ENCODE measurements around the gene UGDH.
"Not testable (repeated sequence)": the region's sequence is repeated elsewhere in the genome, so short reads cannot be mapped to it uniquely, and the experiment has no call there.

Gene UGDH

GRCh38 chr4:39486221-39486804 is 40.9 kb downstream of the UGDH start:
- no peak for DNase-seq

DNA sequence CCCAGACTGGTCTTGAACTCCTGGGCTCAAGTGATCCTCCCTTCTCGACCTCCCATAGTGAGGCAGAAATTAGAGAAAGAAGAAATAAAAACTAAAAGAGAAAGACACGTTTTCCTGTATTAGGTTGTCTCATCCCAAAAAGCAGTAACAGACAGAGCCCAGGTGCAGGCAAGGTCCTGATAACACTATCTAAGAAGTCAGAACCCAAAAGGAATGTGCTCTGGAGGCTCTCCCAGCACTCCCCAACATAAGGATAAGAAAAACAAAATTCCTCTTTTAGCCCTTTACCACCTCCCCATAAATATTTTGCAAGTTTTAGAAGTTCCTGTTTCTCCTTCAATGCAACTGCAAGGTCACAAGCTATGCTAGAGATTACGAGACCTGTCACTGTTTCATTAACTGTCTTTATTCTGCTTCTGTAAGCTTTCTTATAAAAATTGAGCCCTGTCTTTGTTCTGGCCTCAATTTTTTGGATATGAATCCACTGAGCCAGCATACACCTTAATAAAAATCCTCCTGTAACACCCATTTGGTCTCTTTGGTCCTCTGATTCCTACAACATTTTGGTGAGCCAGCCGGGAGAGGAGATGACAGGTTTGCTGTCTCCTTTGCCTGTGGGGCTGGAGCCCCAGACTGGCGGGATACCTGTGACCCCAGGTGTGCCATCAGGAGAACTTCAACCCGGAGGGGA is 42.5 kb downstream of the UGDH start:
- no peak for DNase-seq

- no peak for DNase-seq
Observed at GRCh38 chr4:39480902-39481695, 46.1 kb downstream of the UGDH start.

DNA sequence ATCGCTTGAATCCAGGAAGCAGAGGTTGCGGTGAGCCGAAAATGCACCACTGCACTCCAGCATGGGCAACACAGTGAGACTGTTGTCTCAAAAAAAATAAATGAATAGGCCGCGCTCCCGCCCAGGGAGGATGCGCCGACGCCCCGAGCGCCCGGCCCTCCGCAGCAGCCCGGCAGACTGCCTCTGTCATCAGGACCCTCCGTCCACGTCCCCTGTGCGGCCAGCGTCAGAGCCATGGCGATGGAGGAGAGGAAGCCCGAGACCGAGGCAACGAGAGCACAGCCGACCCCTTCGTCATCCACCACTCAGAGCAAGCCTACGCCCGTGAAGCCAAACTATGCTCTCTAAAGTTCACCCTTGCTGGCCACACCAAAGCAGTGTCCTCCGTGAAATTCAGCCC is 47.0 kb downstream of the UGDH start:
- DNase-seq: no peak

GRCh38 chr4:39476187-39476895 is 50.9 kb downstream of the UGDH start:
- no peak for DNase-seq

DNA sequence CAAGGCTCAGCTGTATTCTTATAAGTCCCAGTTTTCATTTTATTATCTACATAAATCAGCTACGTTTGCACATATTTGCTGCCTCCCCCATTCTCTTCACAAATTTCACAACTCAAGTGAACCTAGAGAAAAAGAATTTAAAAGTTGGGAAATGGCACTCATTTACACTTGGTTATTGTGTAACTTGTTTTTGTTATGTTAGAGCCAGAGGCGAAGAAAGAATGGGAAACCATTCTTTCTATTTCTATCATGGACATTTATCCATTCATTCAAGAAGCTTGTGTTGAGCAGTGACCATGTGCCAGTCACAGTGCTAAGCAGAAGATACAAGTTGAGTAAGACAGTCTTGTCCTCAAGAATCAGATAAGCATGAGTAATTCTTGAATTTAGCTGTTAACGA is 54.8 kb downstream of the UGDH start:
- DNase-seq: no peak

DNA sequence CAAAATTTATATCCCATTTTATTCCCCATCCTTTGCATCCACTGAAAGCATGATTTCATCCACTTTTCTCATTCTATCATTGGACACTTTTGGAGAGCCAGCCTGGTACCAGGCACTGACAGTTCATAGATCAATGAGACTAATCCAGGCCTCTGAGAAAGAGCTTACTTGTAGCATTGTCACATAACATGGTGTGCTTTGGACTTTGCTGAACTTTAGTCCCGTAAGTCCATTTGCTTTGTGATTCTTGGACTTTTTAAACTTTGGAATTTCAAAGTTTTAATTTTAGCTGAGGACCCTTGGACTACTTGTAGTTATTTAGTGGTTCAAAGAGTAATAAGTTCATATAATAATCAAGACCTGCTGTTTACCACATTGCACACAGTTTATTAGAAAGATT is 56.8 kb downstream of the UGDH start:
- DNase-seq: no peak

DNA sequence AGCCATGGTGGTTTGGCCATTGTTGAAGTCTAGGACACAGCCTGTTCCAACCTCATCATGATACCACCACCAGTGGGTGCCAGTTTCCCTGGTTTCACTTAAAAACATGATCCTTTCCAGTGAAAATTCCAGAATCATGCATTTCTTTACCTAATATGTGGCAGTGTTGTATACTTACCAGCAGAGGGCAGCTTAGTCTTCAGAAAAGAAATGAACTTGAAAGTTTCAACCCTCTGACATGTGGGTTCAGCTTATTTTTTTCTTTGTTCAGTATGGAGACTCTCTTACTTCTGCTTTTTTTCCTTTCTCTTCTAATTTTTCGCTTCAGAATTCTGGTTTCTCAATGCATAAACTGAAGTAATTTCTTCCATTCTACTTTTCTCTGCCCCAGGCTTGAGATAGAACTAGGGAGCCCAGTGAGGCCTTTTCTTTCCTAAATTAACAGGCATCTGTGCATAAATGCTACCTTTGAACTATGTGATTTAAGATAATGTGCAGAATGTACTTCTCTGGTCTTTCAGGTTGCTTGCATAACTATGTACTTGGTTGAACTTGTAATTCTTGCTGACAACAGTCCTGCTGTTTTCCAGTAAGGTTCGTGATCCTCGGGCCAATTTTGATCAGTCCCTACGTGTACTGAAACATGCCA is 57.7 kb downstream of the UGDH start:
- DNase-seq: peak; percentile 72

DNA sequence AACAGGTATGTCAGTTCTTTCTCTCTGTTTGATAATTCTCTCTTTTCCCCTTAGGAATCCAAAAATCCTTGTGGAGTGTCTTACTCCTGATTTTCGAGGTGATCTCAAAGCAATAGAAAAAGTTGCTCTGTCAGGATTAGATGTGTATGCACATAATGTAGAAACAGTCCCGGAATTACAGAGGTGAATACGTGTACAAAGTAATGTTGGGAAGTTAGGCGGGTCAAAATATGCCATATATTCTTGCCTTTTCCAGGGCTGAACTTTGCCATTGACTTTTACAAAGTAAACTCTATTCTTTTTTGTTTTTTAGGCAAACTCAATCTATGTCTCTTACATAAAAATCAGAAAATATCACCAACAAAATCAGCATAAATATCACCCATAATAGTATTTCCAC is 59.8 kb downstream of the UGDH start:
- DNase-seq: no peak

DNA sequence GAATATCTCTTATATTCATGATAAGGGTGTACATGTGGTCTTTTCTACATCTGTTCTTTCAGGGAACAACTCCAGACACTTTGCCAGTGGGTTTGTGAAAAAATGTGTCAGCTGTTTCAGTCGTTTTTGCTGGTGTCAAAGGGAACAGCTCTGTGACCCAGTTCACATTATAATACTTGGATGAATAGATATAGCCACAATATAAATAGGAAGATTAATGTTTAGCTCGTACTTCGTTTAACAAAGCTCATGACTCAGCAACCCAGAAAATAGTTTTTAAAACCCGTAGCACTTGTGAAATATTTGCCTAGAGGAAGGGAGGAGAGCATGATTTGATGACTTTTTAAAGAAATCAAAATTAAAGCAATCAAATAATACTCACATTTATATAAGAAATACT is 60.5 kb downstream of the UGDH start:
- no peak for DNase-seq

- no peak for DNase-seq
Observed at GRCh38 chr4:39464886-39465501, 62.2 kb downstream of the UGDH start.

DNA sequence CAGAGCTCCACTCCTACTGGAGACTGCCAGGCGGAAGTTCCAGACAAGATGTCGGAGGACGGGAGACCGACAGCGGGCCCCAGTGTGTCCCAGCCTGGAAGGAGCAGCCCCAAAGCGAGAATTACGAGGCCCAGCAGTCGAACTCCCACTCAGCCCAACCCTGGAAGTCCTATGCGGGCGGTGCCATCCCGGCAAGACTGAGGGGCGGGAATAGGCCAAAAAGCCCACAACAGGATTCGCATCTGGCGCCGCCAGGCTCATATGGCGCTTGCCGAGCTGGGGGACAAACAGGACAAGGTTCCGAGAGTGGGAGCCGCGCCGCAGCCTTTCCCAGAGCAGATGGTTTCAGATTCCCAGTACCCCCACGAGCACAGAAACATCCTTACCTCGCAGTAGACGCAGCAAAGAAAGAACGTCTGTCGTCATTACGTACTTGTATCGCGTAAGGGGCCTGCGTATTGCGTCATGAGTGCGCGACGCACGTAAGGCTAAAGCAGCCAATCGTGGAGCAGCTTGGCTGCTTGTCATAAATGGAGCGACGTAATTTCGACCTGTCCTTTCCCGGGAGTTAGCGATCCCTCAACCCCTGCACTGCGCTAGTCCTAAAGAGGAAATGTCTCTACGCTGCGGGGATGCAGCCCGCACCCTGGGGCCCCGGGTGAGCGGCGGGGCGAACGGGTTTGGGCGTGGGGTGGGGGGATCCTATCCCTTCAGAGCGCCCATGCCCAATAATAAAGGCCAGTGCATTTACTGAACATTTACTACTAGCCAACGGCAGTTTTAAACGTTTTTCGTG is 68.5 kb downstream of the UGDH start, which contains the start of the genes LIAS and RPL9:
Gene LIAS (plus strand): TSS at position 552 of the 796 bp plus-strand sequence. CDS start 62 bp downstream, at position 614.
Gene RPL9 (minus strand): TSS at position 418 of the 796 bp plus-strand sequence. CDS start 483 bp downstream, outside the sequence.
- peak; percentile 97 for DNase-seq

DNA sequence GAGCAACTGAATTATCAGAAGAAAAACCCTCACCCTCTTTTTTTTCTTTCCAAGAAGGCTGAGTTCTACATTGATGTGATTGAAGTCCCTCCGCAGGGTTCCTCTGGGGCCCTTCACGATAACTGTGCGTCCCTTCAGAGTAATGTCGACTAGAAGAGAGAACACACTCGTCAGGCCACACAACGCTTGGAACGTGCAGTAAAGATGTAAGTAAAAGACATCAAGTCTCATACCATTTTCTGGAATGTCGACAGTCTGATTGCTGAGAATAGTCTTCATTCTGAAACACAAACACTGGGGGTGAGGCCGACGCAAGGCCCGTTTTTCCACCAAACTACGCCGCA is 69.1 kb downstream of the UGDH start:
- DNase-seq: not testable (repeated sequence)

DNA sequence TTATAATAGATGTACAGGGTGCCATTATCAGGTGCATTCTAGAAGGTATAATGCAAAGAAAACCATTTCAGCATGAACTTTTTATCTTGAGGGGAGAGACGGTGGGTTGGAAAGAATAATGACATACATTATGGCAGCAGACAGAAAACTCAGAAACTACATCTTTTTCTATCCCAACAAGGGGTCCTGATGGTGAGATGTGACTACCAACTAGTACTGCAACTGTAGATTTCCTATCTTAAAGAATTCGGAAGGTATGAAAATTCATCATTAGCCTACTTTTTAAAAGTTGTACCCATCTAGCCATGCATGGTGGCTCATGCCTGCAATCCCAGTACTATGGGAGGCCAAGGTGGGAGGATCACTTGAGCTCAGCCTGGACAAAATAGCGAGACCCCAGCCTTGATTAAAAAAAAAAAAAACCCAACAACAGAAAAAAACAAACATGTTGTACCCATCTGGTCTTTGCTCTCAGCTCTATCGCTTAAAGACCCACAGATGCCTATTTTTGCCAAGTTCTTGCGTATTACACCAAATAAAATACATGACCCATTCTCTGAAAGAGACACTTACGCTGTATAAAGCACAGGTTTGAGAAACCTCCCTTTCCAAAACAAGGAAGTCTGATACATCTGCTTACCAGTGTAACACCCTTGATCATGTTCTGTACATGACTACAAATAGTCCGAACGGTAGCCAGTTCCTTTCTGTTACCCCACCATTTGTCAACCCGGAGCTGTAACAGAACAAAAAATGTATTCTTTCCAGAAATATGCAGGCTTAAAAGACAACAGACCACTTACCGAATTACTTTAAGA is 70.1 kb downstream of the UGDH start:
- no peak for DNase-seq

- no peak for DNase-seq
Observed at GRCh38 chr4:39455486-39455885, 71.8 kb downstream of the UGDH start.

DNA sequence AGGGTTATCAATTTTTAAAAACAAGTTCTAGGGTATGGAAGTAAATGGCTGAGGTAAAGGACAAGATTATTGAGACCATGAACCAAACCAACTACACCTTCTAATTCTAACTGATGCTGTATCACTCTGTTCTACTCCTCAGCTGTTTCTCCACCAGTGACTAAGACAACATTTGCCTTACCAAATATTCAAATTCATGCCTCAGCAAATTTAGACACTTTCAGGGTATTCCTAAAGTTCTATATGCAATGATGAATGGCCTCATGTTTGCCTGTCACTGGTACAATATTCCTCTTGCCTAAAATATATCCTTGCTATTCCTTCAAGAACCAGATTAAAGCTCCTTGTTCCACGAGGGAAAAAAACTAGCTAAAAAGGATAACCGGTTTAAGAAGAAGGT is 73.5 kb downstream of the UGDH start:
- DNase-seq: no peak

DNA sequence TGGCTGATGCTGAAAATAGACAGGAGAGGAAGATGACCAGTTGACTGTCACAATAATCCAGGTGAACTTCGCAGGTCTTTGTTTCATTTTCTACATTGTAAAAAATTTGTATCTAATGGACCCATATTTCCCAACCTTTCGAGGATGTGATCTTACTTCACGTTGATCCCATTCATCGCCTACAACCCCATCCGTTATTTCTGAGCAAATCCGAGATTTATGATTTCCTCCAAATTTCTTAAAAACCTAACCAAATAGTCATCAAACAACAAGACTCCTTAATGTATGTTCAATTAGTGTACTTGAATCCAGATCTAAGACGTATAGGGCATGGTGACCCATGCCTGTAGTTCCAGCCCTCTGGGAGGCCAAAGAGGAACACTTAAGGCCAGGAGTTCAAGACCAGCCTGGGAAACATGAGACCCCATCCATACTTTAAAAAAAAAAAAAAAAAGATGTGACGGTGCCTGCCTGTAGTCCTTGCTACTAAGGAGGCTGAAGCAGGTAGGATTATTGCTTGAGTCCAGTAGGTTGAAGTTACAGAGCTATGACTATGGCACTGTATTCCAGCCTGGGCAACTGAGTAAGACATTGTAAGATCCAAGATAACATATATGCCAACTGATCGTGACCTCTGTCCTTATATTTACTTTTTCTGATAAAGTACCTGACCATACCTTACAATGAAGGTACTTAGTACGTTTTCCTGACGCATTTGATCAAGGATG is 74.2 kb downstream of the UGDH start:
- no peak for DNase-seq

DNA sequence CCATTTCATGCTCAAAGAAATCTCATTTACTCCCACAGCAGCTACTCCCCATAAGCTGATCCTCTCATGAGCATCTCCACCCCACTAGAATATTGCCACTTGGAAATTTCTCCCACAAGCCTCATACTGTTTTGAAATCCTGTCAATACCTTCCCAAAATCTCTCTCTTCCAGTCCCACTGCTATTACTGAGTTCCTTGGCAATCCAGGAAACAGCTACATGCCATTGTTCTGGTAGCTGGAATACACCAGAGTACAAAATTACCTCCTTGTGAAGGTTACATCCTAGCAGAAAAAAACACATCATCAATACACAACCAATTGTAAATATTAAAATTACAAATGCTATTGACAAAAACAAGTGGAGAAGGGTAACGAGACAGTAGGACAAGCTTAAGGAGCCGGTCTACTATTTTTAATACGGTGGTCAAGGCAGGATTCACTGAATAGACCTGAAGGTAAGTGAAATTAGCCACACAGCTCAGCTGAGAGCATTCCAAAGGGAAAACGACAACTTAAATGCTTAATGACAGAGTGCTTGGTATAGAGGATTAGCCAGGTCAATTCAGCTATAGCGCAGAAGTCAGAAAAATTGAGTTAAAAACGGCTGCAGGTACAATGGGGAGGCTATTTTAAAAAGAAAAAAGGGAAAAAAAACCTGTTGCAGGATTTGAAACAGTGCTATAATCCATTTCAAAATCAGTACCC is 74.9 kb downstream of the UGDH start:
- DNase-seq: no peak

DNA sequence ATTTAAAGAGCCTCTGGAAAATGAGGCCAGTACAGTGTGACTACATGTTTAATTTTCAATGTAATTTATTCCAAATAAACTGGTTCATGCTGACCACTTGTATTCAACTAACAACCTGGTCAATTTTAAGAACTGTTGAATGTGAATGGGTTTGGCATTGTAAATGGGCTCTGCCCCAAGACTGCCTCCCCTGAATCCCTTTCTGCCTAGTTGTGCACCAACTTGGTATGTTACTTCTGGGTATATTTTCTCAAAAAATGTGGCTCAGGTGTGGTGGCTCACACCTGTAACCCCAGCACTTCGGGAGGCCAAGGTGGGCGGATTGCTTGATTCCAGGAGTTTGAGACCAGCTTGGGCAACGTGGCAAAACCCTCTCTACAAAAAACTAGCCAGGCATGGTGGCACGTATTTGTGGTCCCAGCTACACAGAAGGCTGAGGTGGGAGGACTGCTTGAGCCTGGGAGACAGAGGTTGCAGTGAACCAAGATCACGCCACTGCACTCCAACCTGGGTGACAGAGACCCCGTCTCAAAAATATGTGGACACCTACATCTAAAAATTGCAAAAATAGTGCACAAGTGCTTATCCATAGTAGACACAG is 75.7 kb downstream of the UGDH start:
- no peak for DNase-seq

Measured in T1000 (cell line).